ENCODE results near the gene ASCC3.
"Not testable (repeated sequence)": the region's sequence is repeated elsewhere in the genome, so short reads cannot be mapped to it uniquely, and the experiment has no call there.

Gene ASCC3

DNA sequence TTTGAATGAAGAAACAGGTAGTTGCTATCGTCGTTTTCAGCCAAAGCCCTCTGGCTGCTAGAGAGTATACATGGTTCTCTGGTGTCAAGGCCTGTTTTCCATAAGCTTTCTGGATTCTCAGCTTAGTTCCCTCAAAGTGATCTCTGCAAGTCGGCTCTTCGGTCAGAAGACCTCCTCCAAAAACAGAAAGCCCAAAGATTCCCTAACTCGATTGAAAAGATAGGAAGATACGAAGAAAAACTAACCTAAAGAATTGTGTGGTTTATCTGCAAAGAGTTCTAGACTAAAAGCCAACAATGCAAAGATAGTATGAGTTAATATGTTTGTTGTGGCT lies 545 bp upstream of the ASCC3 start:
- DNase-seq (ENCODE audit: low read depth), result no peak

DNA sequence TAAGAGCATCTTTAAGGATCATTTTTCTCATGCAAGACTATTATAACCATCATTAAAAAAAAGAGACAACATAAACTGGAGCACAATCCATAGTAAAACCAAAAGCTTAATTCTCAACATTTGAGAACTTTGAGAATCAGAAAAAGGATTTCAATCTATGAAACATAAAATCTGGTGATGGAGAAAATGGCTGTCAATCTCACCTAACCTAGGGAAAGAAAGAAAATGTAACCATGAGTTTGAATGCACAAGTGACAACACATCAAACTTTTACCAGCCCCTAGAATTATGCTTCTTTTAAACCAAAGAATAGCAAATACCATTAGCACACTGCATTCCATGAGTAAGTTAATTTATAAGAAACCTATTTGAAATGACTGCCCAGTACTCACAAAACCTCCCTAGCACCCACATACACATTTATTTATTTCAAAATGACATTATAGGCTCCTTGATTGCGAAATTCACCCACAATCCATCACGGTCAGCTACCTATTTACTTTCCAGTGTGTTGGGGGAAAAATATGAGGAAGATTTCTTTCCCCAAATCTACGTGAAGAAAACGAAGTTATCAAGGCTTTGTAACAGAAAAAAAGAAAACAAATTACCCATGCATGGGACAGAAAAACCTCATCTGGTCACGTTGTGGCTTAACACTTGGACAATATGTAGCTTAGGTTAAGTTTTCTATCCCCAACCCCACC lies 828 bp downstream of the ASCC3 start:
- no peak for DNase-seq (ENCODE audit: low read depth)

DNA sequence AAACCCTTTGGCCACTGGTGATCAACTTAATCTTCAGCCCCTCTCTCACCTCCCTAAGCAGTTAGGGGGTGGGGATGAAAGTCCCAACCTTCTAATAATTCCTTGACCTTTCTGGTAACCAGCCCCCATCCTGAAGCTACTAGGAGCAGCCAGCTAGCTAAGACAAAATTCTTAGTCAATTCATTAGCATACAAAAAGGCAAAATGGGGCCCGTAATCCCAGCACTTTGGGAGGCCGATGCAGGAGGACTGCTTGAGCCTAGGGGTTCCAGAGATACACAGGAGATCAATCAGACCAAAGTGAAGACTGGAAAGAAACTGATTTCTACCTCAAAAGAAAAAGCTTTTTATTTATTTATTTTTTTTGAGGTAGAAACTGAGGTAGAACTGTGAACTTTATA lies 1.8 kb downstream of the ASCC3 start:
- no peak for DNase-seq (ENCODE audit: low read depth)

DNA sequence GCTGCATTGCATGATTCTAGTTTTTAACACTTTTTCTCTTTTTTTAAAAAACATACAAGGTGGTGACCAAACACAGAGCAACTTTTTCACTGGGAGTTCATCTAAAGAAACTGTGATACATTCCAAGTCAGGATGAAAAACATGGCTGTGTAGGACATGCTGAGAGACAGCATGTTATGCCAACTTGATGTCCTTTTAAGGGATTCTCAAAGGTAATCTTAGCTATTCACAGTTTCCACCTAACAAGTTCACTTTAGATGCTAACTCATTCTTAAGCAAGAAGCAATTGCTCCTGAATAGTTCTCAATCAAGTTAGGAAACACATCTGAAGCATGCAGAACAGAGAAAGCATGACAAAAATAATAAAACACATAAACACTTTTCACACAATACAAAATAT lies 3.3 kb downstream of the ASCC3 start:
- no peak for DNase-seq (ENCODE audit: low read depth)

DNA sequence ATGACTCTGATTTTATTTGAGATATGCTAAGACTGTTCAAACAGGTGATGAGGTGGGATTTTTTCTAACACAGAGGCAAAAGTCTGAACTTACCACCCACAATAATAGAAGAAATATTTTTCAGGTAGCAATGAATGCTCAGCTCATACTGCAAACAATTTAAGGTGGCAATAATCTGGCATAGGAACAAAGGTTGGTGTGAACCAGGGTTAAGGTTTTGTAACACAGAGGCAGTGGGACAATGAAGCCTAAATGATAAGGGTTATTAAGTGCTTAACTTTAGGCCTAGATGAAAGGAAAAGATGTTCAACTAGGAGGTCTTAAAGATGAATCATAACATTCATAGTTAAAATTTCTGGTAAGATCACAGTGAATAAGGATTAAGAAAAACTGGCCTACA lies 4.9 kb downstream of the ASCC3 start:
- no peak for DNase-seq (ENCODE audit: low read depth)

DNA sequence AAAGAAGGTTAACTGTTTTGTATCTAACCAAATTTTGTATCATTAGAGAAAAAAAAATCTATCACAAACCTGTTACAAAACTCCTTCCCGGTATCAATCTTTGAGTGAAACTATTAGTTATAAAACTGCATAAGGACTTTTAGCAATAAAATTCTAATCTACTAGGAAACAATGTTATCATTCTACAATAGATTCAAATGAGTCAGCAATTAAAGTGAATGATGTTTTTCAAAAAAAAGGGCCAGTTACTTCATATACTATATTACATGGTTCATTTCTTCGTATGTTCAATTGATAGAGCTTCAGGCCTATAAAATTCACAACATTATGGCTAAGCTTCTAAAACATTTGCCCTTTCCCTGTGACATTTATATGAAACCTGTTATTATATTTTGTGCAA lies 15.6 kb downstream of the ASCC3 start:
- DNase-seq (ENCODE audit: low read depth), result no peak

DNA sequence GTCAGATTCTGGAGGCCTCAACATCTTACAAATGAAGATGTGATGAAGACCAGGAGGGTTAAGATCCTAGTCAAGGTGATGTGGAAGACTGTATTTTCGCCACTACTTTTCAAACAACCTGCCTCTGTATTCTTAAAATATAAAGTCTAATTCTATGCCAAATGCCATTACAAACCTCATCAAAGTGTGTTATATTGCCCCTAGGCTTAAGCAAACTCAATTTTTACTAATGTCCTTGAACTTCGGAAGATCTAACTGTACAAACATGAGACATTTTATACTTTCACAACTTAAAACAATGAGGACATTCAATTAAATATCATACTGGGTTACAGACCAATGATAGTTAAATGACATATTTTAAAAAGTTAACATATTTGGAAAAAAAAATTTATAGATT lies 19.1 kb downstream of the ASCC3 start:
- no peak for DNase-seq (ENCODE audit: low read depth)

DNA sequence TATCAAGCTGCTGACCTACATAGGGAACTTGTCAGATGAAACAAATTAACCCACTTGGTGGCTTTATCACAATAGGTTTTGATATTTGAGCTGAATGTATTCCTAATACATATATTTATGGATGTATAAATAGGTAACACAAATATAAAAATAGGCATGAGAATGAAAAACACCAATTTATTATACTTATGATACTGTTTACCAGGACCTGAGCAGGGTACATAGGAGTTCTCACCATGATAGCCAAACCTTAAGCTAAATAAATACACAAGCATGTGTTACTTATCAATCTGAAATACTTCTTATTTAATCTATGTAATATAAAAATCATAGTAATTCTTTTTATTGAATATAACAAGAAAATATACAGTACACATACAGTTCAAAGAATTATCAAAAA lies 25.0 kb downstream of the ASCC3 start:
- DNase-seq (ENCODE audit: low read depth), result no peak

DNA sequence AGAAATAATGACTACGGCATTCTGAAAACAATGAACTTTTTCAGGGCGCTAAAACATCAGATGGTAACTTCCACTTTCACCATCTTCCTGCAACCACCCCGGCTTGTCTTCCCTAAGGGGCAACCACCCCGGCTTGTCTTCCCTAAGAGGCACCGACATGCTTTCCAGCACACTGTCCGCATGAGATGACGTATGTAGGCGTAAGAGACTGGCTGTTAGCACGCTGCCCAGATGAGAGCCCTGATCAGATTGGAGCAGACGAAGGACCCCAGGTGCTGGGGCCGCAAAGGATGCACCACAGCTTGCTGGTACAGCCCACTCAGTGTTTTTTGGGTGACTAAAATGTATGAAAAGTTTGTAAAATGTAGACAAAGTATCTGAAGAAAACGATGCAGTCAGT lies 29.3 kb downstream of the ASCC3 start:
- DNase-seq (ENCODE audit: low read depth), result no peak

DNA sequence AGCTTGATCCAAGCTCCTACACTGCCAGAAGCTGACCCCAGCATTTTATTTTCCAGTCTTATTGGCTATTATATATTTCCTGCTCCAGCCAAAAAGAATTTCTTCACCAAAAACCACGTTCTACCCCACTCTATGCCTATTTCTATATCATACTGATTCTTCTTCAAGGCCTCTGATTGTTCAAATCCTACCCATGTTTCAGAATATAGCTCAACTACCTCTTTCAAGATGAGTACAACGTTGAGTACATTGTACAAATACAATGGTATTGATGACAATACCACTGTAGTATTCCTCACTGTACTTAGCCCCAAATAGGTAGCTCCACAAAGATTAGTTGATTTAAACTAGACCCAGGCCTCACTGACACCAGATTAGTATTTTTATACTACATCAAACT lies 31.0 kb downstream of the ASCC3 start:
- DNase-seq (ENCODE audit: low read depth), result no peak

DNA sequence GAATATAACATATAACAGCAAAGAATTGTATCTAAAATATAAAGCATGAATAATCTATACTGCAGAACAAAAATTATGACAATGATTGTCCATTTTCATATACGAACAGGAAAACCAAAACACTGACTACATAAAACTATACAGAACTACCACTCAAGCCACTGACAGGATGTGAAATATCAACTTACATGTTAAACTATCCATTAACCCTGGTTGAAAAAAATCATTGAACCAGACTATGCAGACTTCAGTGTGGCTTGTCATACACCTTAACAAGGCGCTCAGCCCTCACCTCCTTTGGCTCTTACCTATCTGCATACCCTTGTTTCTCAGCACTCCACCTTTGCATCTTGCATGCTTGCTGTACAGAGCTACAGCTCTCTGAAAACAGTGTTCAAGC lies 34.9 kb downstream of the ASCC3 start:
- no peak for DNase-seq (ENCODE audit: low read depth)

DNA sequence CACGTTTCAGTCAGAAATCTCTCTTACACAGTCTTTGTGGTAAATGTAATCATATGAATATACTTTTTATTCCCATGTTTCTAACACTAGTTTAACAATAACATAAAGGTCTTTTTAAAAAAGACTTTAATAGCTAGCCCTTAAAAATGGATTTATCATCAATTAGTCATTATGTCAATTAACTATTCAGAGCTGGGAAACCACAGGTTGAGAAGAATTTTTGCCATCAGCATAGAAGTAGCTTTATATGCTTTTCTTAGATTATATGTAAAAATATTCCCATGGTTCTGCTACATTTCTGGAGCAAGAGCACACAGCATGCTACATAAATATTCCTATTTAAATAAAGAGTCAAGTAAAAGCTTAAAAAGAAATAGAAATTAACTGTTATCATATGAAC lies 35.5 kb downstream of the ASCC3 start:
- DNase-seq (ENCODE audit: low read depth), result no peak

DNA sequence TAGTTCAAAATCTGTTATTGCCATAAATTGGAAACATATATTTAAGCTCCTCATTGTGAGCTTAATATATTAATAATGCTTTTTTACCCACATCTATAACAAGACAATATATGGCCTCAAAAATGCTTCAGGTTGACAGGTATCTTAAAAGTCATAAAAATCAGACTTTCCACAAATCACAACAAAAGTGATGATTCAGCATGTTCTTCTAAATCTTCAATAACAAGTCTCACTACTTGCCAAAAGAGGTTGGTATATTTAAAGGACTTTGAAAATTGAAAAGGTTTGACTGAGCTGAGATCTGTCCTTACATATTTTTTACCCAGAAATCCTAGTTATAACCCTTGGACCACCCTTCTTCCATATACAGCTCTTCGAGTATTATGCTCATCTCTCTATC lies 41.7 kb downstream of the ASCC3 start:
- DNase-seq (ENCODE audit: low read depth), result no peak

DNA sequence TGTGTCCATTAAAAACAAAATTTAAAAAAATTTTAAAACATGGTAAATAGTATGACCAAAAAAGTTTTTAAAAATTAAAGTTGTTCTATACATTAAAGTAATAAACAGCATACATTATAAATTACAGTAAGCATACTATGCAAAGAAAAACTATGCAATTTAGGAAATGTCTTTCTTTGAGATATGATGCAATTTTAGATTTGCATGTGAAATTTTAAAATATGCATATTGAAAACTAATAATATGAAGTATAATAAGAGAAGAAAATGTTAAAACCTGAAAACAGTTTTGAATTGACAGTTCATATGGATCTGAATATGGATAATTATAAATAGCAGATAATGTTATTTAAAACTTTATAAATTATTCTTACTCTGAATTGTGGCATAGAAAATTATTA lies 43.1 kb downstream of the ASCC3 start:
- DNase-seq (ENCODE audit: low read depth), result no peak

DNA sequence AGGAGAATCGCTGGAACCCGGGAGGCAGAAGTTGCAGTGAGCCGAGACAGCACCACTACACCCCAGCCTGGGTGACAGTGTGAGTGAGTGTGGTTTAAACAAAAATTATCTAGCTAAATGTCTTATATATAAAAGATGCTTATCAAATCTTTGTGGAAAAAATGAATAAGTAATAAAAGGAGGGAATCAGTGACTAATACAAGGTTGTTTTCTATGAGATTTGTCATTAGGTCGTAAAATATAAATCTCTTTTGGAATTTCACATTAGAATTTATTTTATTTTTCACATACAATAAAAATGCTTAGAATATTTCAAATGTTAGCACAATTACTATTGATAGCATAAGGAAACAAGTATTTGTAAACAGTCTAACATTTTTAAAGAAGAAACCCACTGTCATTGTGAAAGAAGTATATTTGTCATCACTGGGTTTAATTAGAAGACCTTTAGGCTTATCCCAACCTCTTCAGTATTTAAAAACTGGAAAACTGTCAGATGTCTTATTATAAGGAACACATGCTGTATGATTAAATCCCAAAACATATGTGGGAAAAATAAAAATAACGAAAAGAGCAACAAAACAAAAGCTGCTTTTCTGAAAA lies 47.1 kb downstream of the ASCC3 start:
- DNase-seq (ENCODE audit: low read depth), result no peak

DNA sequence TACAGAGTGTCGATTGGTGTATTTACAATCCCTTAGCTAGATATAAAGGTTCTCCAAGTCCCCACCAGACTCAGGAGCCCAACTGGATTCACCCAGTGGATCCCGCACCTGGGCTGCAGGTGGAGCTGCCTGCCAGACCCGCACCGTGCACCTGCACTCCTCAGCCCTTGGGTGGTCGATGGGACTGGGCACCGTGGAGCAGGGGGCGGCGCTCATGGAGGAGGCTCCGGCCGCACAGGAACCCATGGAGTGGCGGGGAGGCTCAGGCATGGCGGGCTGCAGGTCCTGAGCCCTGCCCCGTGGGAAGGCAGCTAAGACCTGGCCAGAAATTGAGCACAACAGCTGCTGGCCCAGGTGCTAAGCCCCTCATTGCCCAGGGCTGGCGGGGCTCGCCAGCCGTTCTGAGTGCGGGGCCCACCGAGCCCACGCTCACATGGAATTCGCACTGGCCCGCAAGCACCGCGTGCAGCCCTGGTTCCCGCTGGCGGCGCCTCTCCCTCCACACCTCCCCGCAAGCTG lies 52.0 kb downstream of the ASCC3 start:
- DNase-seq (ENCODE audit: low read depth), result not testable (repeated sequence)

DNA sequence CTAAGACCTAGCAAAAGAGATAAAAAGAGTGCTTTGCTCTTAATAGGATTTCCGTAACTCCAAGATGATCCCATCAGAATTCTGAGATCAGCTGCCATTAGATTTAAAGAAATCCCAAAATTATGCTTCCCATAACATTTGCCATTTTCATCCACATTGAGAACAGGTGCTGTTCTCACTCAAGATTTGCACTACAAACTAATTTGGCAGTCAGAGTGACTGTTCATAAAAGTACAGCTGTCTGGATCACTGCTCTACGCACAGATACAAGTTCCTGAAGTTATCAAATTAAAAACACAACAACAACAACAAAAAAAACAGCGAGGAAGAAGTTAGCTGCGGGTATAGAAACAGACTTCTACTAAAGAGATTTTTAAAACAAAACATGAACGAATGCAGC lies 58.1 kb downstream of the ASCC3 start:
- DNase-seq (ENCODE audit: low read depth), result no peak

DNA sequence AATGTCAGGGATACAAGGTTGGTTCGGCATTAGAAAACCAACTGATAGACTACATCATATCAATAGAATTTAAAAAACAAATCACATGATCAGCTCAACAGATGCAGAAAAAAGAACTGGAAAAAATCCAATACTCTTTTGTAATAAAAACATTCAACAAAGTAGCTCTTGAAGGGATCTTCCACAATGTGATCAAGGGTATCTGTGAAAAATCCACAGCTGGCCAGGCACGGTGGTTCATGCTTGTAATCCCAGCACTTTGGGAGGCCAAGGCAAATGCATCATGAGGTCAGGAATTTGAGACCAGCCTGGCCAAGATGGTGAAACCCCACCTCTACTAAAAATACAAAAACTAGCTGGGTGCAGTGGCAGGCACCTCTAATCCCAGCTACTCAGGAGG lies 63.1 kb downstream of the ASCC3 start:
- DNase-seq (ENCODE audit: low read depth), result no peak

DNA sequence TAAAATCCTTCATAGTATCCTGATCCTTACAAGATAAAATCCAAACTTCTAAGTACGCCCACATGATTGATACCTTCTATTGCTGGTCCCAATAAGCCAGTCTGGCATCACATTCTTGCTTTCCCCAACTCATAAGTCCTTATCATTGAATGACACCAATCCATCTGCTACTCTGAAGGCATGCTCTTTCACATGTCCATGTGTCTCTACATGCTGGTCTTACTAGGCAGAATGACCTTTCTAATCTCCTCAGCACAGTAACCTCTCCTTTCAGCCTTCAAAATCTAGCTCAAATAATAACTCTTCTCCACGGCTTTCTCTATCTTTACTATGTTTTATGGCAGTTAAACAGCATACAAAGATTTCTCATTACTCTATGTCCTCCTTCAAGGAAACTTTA lies 71.1 kb downstream of the ASCC3 start:
- DNase-seq (ENCODE audit: low read depth), result no peak

DNA sequence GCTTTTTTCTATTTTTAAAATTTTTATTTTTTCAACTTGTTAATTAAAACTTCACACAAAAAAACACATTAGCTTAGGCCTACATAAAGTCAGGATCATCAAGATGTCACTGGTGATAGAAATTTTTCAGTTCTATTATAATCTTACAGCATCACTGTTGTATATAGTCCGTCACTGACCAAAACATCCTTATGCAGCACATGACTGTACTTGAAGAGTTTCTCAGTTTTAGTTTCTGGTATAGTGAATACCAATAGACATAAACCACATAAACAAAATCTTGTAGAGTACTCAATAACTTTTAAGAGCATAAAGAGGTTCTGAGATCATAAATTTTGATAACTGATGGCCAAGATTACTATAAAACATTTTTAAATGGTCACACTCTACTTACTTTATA lies 71.8 kb downstream of the ASCC3 start:
- no peak for DNase-seq (ENCODE audit: low read depth)

DNA sequence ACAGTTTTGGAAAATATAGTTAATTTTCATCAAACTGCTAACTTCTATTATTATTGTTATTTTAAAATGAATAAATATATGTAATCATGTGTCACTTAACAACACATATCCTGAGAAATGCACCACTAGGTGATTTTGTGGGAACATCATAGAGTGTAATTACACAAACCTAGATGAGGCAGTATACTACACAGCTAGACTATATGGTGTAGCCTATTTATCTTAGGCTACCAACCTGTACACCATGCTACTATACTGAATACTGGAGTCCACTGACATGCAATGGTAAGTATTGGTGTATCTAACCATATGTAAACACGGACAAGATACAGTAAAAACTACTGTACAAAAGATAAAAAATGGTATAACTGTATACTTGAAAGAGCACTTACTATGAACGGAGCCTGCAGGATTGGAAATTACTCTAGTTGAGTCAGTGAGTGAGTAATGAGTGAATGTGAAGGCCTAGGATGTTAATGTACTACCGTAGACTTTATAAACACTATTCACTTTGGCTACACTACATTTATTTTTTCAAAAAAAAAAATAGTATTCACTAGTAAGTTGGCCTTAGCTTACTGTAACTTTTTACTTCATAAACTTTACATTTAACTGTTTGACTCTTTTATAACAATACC lies 72.4 kb downstream of the ASCC3 start:
- DNase-seq (ENCODE audit: low read depth), result no peak

DNA sequence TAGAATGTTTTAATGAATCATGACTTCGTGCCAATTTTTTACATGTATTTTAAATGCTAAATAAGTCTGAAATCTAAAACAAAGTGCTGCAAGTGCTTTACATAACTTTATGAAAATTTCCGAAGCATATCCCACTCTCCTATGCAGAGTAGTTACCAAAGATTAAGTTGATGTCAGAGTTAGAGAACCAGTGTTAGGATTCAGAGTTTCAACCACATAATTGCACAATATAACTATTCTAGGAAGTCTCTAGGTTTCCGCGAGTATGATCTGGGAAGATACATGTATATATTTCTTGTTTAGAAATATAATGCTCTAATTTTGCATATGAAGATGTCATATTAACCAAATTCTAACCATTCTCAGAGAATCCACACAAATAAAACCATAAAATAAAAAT lies 74.8 kb downstream of the ASCC3 start:
- DNase-seq (ENCODE audit: low read depth), result no peak

DNA sequence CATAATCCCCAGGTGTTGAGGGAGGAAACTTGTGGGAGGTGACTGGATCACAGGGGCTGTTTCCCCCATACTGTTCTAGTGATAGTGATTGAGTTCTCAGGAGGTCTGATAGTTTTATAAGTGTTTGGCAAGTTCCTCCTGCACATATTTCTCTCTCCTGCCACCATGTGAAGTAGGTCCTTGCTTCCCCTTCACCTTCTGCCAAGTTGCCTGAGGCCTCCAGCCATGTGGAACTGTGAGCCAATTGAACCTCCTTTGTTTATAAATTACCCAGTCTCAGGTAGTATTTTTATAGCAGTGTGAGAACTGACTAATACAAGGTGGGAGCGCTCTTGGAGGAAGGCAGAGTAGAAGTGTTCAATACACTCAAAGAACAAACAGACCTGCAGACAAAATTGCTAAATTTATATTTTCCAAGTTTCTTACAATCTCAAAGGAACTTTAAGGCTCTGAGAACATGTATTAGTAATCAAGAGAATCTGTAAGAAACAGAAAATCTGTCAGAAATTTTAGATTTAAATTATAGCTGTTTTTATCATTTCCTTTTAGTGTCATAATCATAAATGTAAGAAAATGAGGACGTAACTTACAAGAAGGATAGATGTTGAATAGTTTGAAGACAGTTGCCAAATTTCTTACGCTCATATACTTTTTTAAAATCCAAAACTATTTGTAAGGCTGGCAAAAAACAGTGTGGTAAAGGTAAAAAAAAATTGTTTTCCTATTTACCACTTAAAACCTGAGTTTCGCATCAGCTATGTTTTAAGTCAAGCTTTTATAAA lies 77.7 kb downstream of the ASCC3 start:
- DNase-seq (ENCODE audit: low read depth), result no peak

Measured in stimulated activated CD8-positive, alpha-beta memory T cell treated with anti-CD3 and anti-CD28 coated beads, Interleukin-4, amount 100 ng/mL, for 24 hours (primary cell).